Naive thymus-derived CD4-positive, alpha-beta T cell (primary cell): ENCODE results near the gene FARP1. TPM values are rescaled to one million over a fixed set of nuclear protein-coding genes. Genes with fewer than 3 reads are reported as not detected.

ENCODE experiments used
- ATAC-seq: fragments of 150-1000 bp; cut with Tn5 transposase; 2 replicates; pipeline ENCODE4 v1.10.0; 2021; ENCODE audit warnings: mild to moderate bottlenecking, moderate library complexity
- CTCF ChIA-PET: fragments of 350-600 bp; sonication (Branson Sonifier 250); formaldehyde crosslinking; loops from one replicate; lab custom pipeline; 2021; ENCODE audit warnings: antibody characterized with exemption; lab: Charles Lee
- POLR2A ChIA-PET: fragments of 350-600 bp; sonication (Branson Sonifier 250); formaldehyde crosslinking; loops from one replicate; lab custom pipeline; 2021; ENCODE audit warnings: antibody characterized with exemption, inconsistent platforms; lab: Charles Lee
- DNase-seq, 9 donors: peaks; one replicate each; pipeline versions ENCODE4 v3.0.0 to v3.0.0-alpha.2; 2020 to 2022; ENCODE audit warnings: mixed read lengths in 1 of 9
- H3K27ac ChIP-seq: one replicate; pipeline ENCODE4 v1.7.0; 2013; ENCODE audit warnings: mild to moderate bottlenecking, low read depth, low read length, moderate library complexity
- H3K27me3 ChIP-seq, 2 donors: one replicate each; pipeline ENCODE4 v1.7.0; 2013; ENCODE audit warnings: low read length in 2 of 2, mild to moderate bottlenecking in 2 of 2, moderate library complexity in 2 of 2; ENCODE audit not compliant: control insufficient read depth in 2 of 2, insufficient read depth in 2 of 2
- H3K36me3 ChIP-seq, 3 experiments: 1 replicate in 2 of 3; 2 replicates in 1 of 3; pipeline ENCODE4 v1.7.0; 2013; ENCODE audit warnings: low read length in 3 of 3, mild to moderate bottlenecking in 3 of 3, moderate library complexity in 1 of 3; ENCODE audit not compliant: insufficient read depth in 3 of 3, control insufficient read depth in 2 of 3
- H3K4me1 ChIP-seq, 2 donors: one replicate each; pipeline ENCODE4 v1.7.0; 2013; ENCODE audit warnings: low read length in 2 of 2, mild to moderate bottlenecking in 2 of 2, moderate library complexity in 1 of 2; ENCODE audit not compliant: control insufficient read depth in 2 of 2, insufficient read depth in 2 of 2
- H3K4me3 ChIP-seq: 2 replicates; pipeline ENCODE4 v1.7.0; 2013; ENCODE audit warnings: mild to moderate bottlenecking, low read length
- H3K9me3 ChIP-seq, 3 experiments: 1 replicate in 2 of 3; 2 replicates in 1 of 3; pipeline ENCODE4 v1.7.0; 2013; ENCODE audit warnings: low read length in 3 of 3; ENCODE audit not compliant: control insufficient read depth in 2 of 3
- H3K27ac Mint-ChIP-seq, 9 donors: one replicate each; pipeline ENCODE4 v1.8.0; 2020 to 2022; ENCODE audit warnings: mixed read lengths in 9 of 9, mild to moderate bottlenecking in 8 of 9, moderate library complexity in 5 of 9, inconsistent platforms in 2 of 9
- H3K27me3 Mint-ChIP-seq, 5 donors: one replicate each; pipeline ENCODE4 v1.8.0; 2021 to 2022; ENCODE audit warnings: mixed read lengths in 5 of 5, mild to moderate bottlenecking in 1 of 5
- H3K36me3 Mint-ChIP-seq, 5 donors: one replicate each; pipeline ENCODE4 v1.8.0; 2020 to 2022; ENCODE audit warnings: mixed read lengths in 5 of 5, mild to moderate bottlenecking in 3 of 5, inconsistent platforms in 1 of 5
- H3K4me1 Mint-ChIP-seq, 7 donors: one replicate each; pipeline ENCODE4 v1.8.0; 2020 to 2022; ENCODE audit warnings: mixed read lengths in 7 of 7, mild to moderate bottlenecking in 3 of 7, inconsistent platforms in 1 of 7
- H3K4me3 Mint-ChIP-seq, 10 donors: one replicate each; pipeline ENCODE4 v1.8.0; 2020 to 2022; ENCODE audit warnings: mild to moderate bottlenecking in 10 of 10, mixed read lengths in 10 of 10, moderate library complexity in 6 of 10, inconsistent platforms in 2 of 10
- H3K9me3 Mint-ChIP-seq, 11 donors: one replicate each; pipeline ENCODE4 v1.8.0; 2020 to 2022; ENCODE audit warnings: mixed read lengths in 11 of 11, mild to moderate bottlenecking in 4 of 11, inconsistent platforms in 1 of 11, moderate library complexity in 1 of 11
- intact Hi-C, 2 donors: fragments of 100-400 bp; cut with micrococcal nuclease; formaldehyde crosslinking; loops; one replicate each; pipeline ENCODE4 v1.15.1; 2023
- polyA plus RNA-seq, 2 donors: library from polyadenylated mRNA; unstranded; fragments of 300-500 nt; fragmentation: Illumina TruSeq; gene quantifications; one replicate each; pipeline ENCODE4 v1.2.3, GENCODE V29; 2021
- total RNA-seq, 6 experiments: library from RNA in 5 of 6; stranded (reverse) in 5 of 6; gene quantifications; 1 replicate in 5 of 6; 2 replicates in 1 of 6; pipeline ENCODE4 v1.2.3 and lab custom pipeline; 2021 to 2026

The FARP1 gene
- total and polyA plus RNA-seq, 7 experiments from 2014 or later: 0.19 to 1.1 (median 0.60) TPM

DNA sequence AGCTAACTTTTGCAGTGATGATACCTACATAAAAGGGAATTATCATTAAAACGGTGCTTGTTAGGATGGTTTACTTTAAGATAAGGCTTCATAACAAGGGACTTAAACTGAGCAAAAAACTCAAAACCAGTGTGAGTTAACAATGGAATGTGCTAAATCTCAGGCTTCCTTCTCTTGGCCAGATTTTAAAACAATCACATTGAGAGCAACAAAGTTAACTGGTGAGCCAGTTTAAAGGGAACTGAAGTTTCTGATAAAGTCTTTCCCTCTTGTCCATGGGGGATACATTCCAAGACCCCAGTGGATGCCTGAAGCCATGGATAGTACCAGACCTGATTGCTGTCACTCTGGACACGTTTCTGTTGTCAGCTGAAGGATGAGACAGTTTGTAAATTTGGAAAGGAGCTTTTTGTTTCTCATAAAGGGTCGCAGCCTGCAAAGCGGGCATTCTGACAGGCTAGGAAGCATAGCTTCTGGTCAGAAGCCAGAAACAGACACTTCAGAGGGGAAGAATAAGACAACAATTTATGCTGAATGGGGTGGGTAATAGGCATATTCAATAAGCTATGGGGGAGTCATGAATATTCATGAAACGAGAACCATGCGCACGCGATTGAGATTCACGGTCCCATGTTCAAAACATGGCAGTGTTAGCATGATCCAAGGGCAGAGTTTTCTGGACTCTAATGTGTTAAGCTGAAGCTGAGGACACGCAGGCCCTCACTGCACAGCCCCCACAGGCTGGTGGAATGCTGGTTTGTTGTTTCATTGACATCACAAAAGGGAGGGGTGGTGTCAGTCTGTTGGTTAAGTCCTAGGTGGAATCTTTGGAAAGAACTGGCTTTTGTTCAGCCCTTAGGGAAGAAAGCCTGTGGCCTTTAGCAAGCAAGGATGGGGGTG lies 184.7 kb downstream of the FARP1 start:
- POLR2A ChIA-PET: no interaction called here
- peaks cover 5 to 24% (median 15%) of the 10 kb centered on the region in 5 donors for H3K27me3 Mint-ChIP-seq
- Histone ChIP-seq H3K9me3 (no peaks in the 10 kb centered on the region), H3K27me3 (no peaks in the 10 kb centered on the region), H3K4me1 (no peaks in the 10 kb centered on the region), H3K4me3 (no peak overlapping the region), H3K27ac (no peak overlapping the region), H3K36me3 (no peaks in the 10 kb centered on the region)
- no peaks in the 10 kb centered on the region for H3K4me1 Mint-ChIP-seq
- intact Hi-C loops: no loop called here
- no peaks in the 10 kb centered on the region for H3K9me3 Mint-ChIP-seq
- ATAC-seq (no peak), DNase-seq (no peak)
- no peaks in the 10 kb centered on the region for H3K36me3 Mint-ChIP-seq
- no peak overlapping the region for H3K27ac Mint-ChIP-seq
- no peak overlapping the region for H3K4me3 Mint-ChIP-seq
- CTCF ChIA-PET: no interaction called here

DNA sequence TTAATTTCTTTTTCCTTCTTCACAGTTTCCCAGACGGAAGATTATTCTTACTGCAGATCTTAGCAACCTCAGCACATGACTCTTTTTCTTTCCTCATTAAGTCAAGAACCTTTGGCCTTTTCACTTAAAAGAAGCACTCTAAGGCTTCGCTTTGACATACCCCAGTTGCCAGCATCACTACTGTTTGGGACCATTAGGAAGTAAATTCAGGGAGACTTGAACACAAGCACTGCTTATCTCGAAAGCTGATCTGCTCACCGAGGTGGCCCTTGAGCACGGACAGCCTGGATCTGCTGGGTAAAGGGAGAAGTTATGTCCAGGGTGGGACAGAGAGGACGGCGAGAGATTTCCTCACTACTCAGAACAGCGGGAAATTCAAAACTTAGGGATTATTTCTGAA lies 185.6 kb downstream of the FARP1 start:
- Histone ChIP-seq H3K27ac (no peak overlapping the region), H3K4me3 (no peak overlapping the region), H3K9me3 (no peaks in the 10 kb centered on the region), H3K36me3 (no peaks in the 10 kb centered on the region), H3K4me1 (no peaks in the 10 kb centered on the region), H3K27me3 (no peaks in the 10 kb centered on the region)
- no peak overlapping the region for H3K4me3 Mint-ChIP-seq
- H3K9me3 Mint-ChIP-seq: no peaks in the 10 kb centered on the region
- H3K4me1 Mint-ChIP-seq: no peaks in the 10 kb centered on the region
- no peaks in the 10 kb centered on the region for H3K36me3 Mint-ChIP-seq
- ATAC-seq (no peak), DNase-seq (no peak)
- peaks cover 6 to 28% (median 19%) of the 10 kb centered on the region in 5 donors for H3K27me3 Mint-ChIP-seq
- H3K27ac Mint-ChIP-seq: no peak overlapping the region
- POLR2A ChIA-PET: no interaction called here
- intact Hi-C loops: no loop called here
- CTCF ChIA-PET: no interaction called here

DNA sequence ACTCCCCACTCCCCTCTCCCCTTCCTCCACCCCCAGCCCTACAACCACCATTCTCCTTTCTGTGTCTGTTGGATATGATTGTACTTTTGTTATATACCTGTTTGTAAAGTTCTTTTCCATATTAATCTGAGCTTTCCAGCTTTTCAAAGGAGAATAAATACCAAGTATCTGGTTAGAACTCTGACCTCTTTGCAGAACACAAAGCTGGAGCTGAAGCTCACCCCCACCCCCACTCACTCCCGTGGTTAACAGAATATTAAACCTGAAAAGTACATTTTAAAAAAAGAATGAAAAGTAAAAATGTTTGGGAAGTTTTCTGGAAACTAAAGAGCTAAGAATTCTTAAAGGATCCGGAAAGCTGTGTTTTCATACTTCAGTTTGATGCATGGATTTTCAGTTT lies 189.3 kb downstream of the FARP1 start:
- peaks cover 0 to 2% (median 0%) of the 10 kb centered on the region in 7 donors for H3K4me1 Mint-ChIP-seq
- ChIA-PET CTCF (no interaction called here), POLR2A (no interaction called here)

DNA sequence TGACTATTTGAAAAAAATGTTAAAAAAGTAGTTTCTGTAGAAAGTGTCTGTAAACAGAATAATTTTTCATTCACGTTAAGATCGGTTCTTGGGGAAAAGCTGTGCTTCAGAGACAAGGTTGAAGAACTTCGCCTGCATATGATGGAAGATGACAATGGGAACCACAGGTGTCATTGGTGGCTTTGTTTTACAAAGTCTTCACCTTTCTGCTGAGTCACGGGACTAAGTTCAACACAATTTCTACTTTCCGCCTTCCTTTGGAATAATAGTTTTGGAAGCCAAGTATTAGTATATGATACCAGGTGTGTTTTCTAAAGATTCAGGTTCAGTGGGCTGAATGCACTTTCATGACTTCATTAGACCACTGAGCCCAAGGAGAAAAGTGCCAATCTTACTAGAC lies 189.8 kb downstream of the FARP1 start:
- Mint-ChIP-seq H3K27me3 (peaks cover 6 to 45% (median 25%) of the 10 kb centered on the region in 5 donors), H3K36me3 (peaks cover 0 to 5% (median 3%) of the 10 kb centered on the region in 5 donors), H3K4me1 (peaks cover 0 to 2% (median 0%) of the 10 kb centered on the region in 7 donors), H3K4me3 (no peak overlapping the region), H3K27ac (no peak overlapping the region), H3K9me3 (peaks cover 0 to 15% (median 3%) of the 10 kb centered on the region in 11 donors)
- ATAC-seq: no peak
- intact Hi-C loops: no loop called here
- Histone ChIP-seq H3K4me1 (no peaks in the 10 kb centered on the region), H3K9me3 (no peaks in the 10 kb centered on the region), H3K27me3 (no peaks in the 10 kb centered on the region), H3K36me3 (no peaks in the 10 kb centered on the region), H3K27ac (no peak overlapping the region), H3K4me3 (no peak overlapping the region)
- ChIA-PET POLR2A (no interaction called here), CTCF (no interaction called here)
- no peak for DNase-seq

More for the DNA sequence above, 189.3 kb downstream of the FARP1 start:
- no peak for DNase-seq
- H3K36me3 ChIP-seq: no peaks in the 10 kb centered on the region
- H3K36me3 Mint-ChIP-seq: peaks cover 0 to 5% (median 3%) of the 10 kb centered on the region in 5 donors
- no peaks in the 10 kb centered on the region for H3K9me3 ChIP-seq
- H3K4me1 ChIP-seq: no peaks in the 10 kb centered on the region
- no peak for ATAC-seq
- peaks cover 9 to 42% (median 25%) of the 10 kb centered on the region in 5 donors for H3K27me3 Mint-ChIP-seq
- peaks cover 0 to 15% (median 3%) of the 10 kb centered on the region in 11 donors for H3K9me3 Mint-ChIP-seq
- no peak overlapping the region for H3K27ac Mint-ChIP-seq
- no peaks in the 10 kb centered on the region for H3K27me3 ChIP-seq
- H3K4me3 Mint-ChIP-seq: no peak overlapping the region
- no peak overlapping the region for H3K27ac ChIP-seq
- intact Hi-C loops: no loop called here
- no peak overlapping the region for H3K4me3 ChIP-seq

DNA sequence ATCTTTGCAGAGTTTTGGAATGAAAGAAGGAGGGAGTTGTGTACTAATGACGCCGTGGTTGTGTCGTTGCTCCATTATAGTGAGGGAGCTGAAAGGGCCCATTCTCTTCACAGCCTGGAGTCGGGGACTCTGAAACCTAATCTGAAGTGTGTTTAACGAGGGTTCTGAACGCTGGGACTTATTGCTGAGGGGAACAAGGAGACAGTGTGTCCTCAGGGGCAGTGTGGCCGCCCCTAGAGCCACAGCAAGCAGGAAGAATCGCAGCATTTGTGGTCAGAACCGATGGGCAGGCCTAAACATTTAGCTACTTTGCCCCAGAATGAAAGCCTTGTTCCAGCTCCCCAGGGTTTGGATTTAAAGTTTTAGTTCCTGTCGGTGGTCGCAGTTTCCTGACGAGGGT lies 190.6 kb downstream of the FARP1 start:
- H3K27me3 Mint-ChIP-seq: peaks cover 5 to 49% (median 25%) of the 10 kb centered on the region in 5 donors
- Histone ChIP-seq H3K4me1 (no peaks in the 10 kb centered on the region), H3K36me3 (no peaks in the 10 kb centered on the region), H3K27me3 (no peaks in the 10 kb centered on the region), H3K27ac (no peak overlapping the region), H3K4me3 (no peak overlapping the region), H3K9me3 (no peaks in the 10 kb centered on the region)
- ChIA-PET POLR2A (no interaction called here), CTCF (no interaction called here)
- peaks cover 0 to 15% (median 3%) of the 10 kb centered on the region in 11 donors for H3K9me3 Mint-ChIP-seq
- H3K4me3 Mint-ChIP-seq: no peak overlapping the region
- DNase-seq: no peak
- H3K36me3 Mint-ChIP-seq: peaks cover 0 to 5% (median 3%) of the 10 kb centered on the region in 5 donors
- ATAC-seq: no peak
- H3K4me1 Mint-ChIP-seq: peaks cover 0 to 2% (median 0%) of the 10 kb centered on the region in 7 donors
- H3K27ac Mint-ChIP-seq: no peak overlapping the region
- intact Hi-C loops: no loop called here

DNA sequence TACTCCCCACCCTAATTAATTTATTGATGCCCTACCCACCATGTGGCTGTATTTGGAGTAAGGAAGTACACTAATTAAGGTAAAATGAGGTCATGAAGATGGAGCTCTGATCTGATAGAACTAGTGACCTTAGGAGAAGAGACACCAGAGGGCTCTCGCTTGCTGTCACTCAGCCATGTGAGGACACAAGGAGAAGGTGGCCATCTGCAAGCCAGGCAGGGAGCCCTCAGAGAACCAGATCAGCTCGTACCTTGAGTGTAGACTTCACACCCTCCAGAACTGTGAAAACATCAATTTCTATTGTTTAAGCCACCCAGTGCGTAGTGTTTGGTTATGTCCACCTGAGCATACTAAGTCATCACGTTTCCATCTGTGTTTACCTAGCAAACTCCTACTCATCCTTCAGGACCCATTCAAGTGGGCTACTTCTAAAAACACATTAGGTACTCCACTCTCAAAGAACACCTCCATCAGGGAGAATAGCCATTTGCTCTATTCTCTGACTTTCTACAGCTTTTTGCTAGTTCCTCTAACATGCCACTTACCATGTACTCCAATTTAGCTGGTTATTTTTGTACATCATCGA lies 191.8 kb downstream of the FARP1 start:
- intact Hi-C loops: no loop called here
- peaks cover 0 to 15% (median 3%) of the 10 kb centered on the region in 11 donors for H3K9me3 Mint-ChIP-seq
- Histone ChIP-seq H3K9me3 (no peaks in the 10 kb centered on the region), H3K36me3 (no peaks in the 10 kb centered on the region), H3K27ac (no peak overlapping the region), H3K27me3 (no peaks in the 10 kb centered on the region), H3K4me3 (no peak overlapping the region), H3K4me1 (no peaks in the 10 kb centered on the region)
- peaks cover 0 to 5% (median 3%) of the 10 kb centered on the region in 5 donors for H3K36me3 Mint-ChIP-seq
- ChIA-PET POLR2A (no interaction called here), CTCF (no interaction called here)
- H3K27ac Mint-ChIP-seq: no peak overlapping the region
- no peak overlapping the region for H3K4me3 Mint-ChIP-seq
- ATAC-seq: no peak
- H3K4me1 Mint-ChIP-seq: peaks cover 0 to 2% (median 0%) of the 10 kb centered on the region in 7 donors
- DNase-seq: no peak
- H3K27me3 Mint-ChIP-seq: peaks cover 5 to 49% (median 28%) of the 10 kb centered on the region in 5 donors
